Smooth muscle cell (in vitro differentiated cells): ENCODE data around the gene PCDHGC3. TPM values are rescaled to one million over a fixed set of nuclear protein-coding genes. Genes with fewer than 3 reads are reported as not detected.

ENCODE experiments used
- DNase-seq: peaks from one replicate; lab custom pipeline; 2025; ENCODE audit not compliant: unreplicated experiment; lab: John Stamatoyannopoulos, UW
- H2AFZ ChIP-seq: fragments of 200-600 bp; sonication (generic); 2 replicates; pipeline ENCODE4 v1.6.0; 2016; ENCODE audit warnings: antibody characterized with exemption, low read depth, mild to moderate bottlenecking
- H3F3A ChIP-seq: fragments of 200-600 bp; sonication (generic); 2 replicates; pipeline ENCODE4 v1.6.0; 2017; ENCODE audit warnings: antibody characterized with exemption, low read depth
- H3K27ac ChIP-seq: fragments of 200-600 bp; sonication (generic); 2 replicates; pipeline ENCODE4 v1.5.1; 2016; ENCODE audit warnings: low read depth, mild to moderate bottlenecking
- H3K27me3 ChIP-seq: fragments of 200-600 bp; sonication (generic); 2 replicates; pipeline ENCODE4 v1.6.1; 2016; ENCODE audit warnings: low read depth, mild to moderate bottlenecking
- H3K36me3 ChIP-seq: fragments of 200-600 bp; sonication (generic); 2 replicates; pipeline ENCODE4 v1.5.1; 2016; ENCODE audit warnings: low read depth
- H3K4me1 ChIP-seq: fragments of 200-600 bp; sonication (generic); 2 replicates; pipeline ENCODE4 v1.5.1; 2016; ENCODE audit warnings: low read depth
- H3K4me2 ChIP-seq: fragments of 200-600 bp; sonication (generic); 2 replicates; pipeline ENCODE4 v1.6.0; 2016; ENCODE audit warnings: mild to moderate bottlenecking
- H3K4me3 ChIP-seq: fragments of 200-600 bp; sonication (generic); 2 replicates; pipeline ENCODE4 v1.5.1; 2016; ENCODE audit warnings: mild to moderate bottlenecking
- H3K79me2 ChIP-seq: fragments of 200-600 bp; sonication (generic); 2 replicates; pipeline ENCODE4 v1.6.0; 2016; ENCODE audit warnings: low read depth, mild to moderate bottlenecking
- H3K9ac ChIP-seq: fragments of 200-600 bp; sonication (generic); 2 replicates; pipeline ENCODE4 v1.6.0; 2016; ENCODE audit warnings: low read depth
- H3K9me3 ChIP-seq: fragments of 200-600 bp; sonication (generic); replicated peaks from 2 replicates; pipeline ENCODE4 v1.5.1; 2016; ENCODE audit warnings: low read depth
- H4K20me1 ChIP-seq: fragments of 200-600 bp; sonication (generic); 2 replicates; pipeline ENCODE4 v1.6.0; 2016; ENCODE audit warnings: low read depth
- CTCF ChIP-seq: fragments of 200-600 bp; sonication (generic); IDR thresholded peaks from 2 replicates; pipeline ENCODE4 v1.5.1; 2017; ENCODE audit warnings: borderline replicate concordance, mild to moderate bottlenecking, antibody characterized with exemption; ENCODE audit not compliant: insufficient read depth, poor library complexity, severe bottlenecking
- WGBS: methylation state at CpG from one replicate; pipeline ENCODE4 v1.1.7; 2016; ENCODE audit warnings: low lambda C conversion rate; 5-methylcytosine and 5-hydroxymethylcytosine counted together
- polyA plus RNA-seq: library from polyadenylated mRNA; unstranded; fragments of >200 nt; fragmentation: Nextera tagmentation; extraction: Ambion mirVana; gene quantifications from 2 replicates; pipeline ENCODE4 v1.2.1, GENCODE V29; 2016
- total RNA-seq: library from RNA; depleted of rRNA; stranded (reverse); fragments of >200 nt; gene quantifications from 2 replicates; pipeline ENCODE4 v1.2.3, GENCODE V29; 2014

PCDHGC3 gene
- total and polyA plus RNA-seq, 2 experiments from 2014 or later = 50.3 to 111 TPM

- WGBS = over 99% methylated on average over 7 of the region's 7 CpGs
- Histone ChIP-seq H3K9me3 (no peaks in the 10 kb centered on the region), H2AFZ (no peak overlapping the region), H3K9ac (no peak overlapping the region), H3K4me2 (no peak overlapping the region), H4K20me1 (peaks cover 99% of the 10 kb centered on the region), H3F3A (peaks cover 30% of the 10 kb centered on the region), H3K36me3 (no peaks in the 10 kb centered on the region), H3K27me3 (no peaks in the 10 kb centered on the region), H3K4me1 (peaks cover 12% of the 10 kb centered on the region), H3K27ac (no peak overlapping the region), H3K4me3 (no peak overlapping the region), H3K79me2 (peaks cover 53% of the 10 kb centered on the region)
- TF ChIP-seq CTCF = no peak
- no peak for DNase-seq
Observed at GRCh38 chr5:141487131-141487530, 11.4 kb downstream of the PCDHGC3 start.

- TF ChIP-seq CTCF = no peak
- peaks cover 93% of the 10 kb centered on the region for H4K20me1 ChIP-seq
- H3K4me3 ChIP-seq = peak within 1 kb of the TSS; percentile 15
- peak within 1 kb of the TSS; percentile 81 for H3K27ac ChIP-seq
- no peak for DNase-seq
- no peak within 1 kb of the TSS for H3K9ac ChIP-seq
- no peaks in the 10 kb centered on the region for H3K9me3 ChIP-seq
- peaks cover 41% of the 10 kb centered on the region for H3F3A ChIP-seq
- peak within 1 kb of the TSS; percentile 82 for H3K4me2 ChIP-seq
- H3K36me3 ChIP-seq = no peaks in the 10 kb centered on the region
- H3K27me3 ChIP-seq = no peaks in the 10 kb centered on the region
- H3K79me2 ChIP-seq = peaks cover 46% of the 10 kb centered on the region
- H2AFZ ChIP-seq = no peak within 1 kb of the TSS
- WGBS = 17% methylated on average over 14 of the region's 14 CpGs
- peaks cover 5% of the 10 kb centered on the region for H3K4me1 ChIP-seq
Observed at GRCh38 chr5:141488591-141489561, 13.1 kb downstream of the PCDHGC3 start, which contains the start of gene PCDHGC5. PCDHGC5 (plus strand) TSS chr5:141489081; CDS start chr5:141489241, 160 bp downstream.

- DNase-seq = no peak
- WGBS = 97% methylated on average over 10 of the region's 10 CpGs
- H2AFZ ChIP-seq = no peak overlapping the region
- peak overlapping the region; percentile 82 for H3K4me2 ChIP-seq
- peaks cover 11% of the 10 kb centered on the region for H3K4me1 ChIP-seq
- H3K9me3 ChIP-seq = no peaks in the 10 kb centered on the region
- H3K4me3 ChIP-seq = no peak overlapping the region
- no peaks in the 10 kb centered on the region for H3K27me3 ChIP-seq
- no peak overlapping the region for H3K9ac ChIP-seq
- peaks cover 49% of the 10 kb centered on the region for H3K79me2 ChIP-seq
- peaks cover 84% of the 10 kb centered on the region for H4K20me1 ChIP-seq
- no peak for TF ChIP-seq CTCF
- no peaks in the 10 kb centered on the region for H3K36me3 ChIP-seq
- peaks cover 45% of the 10 kb centered on the region for H3F3A ChIP-seq
- peak overlapping the region; percentile 81 for H3K27ac ChIP-seq
Observed at GRCh38 chr5:141489841-141490240, 14.1 kb downstream of the PCDHGC3 start.
